ENCODE results near the gene TRAF3IP1.

DNA sequence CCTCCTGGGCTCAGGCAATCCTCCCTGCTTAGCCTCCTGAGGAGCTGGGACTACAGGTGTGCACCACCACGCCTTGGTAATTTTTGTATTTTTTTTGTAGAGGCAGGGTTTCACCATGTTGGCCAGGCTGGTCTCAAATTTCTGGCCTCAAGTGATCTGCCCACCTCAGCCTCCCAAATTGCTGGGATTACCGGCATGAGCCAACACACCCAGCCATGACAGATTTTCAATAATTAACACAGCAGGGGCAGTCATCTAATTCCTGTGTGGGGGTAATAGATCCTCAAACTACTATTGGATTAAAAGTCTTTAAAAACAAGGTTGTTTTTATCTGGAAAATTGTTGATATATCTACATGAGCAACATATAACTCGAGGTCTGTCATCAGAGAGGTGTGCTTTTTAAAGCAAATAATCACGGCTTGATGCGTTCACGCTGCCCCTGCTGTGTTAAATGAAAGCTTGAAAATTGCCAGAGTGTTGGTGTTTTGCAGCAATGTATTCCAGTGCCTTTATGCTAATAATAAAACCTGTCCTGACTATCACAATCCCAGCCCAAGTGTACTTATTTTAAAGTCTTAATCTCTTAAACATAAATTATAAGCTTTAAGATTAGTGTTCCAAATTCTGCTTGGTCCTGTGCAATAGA lies 70.8 kb downstream of the TRAF3IP1 start:
- TF ChIP-seq, protein P1, sequence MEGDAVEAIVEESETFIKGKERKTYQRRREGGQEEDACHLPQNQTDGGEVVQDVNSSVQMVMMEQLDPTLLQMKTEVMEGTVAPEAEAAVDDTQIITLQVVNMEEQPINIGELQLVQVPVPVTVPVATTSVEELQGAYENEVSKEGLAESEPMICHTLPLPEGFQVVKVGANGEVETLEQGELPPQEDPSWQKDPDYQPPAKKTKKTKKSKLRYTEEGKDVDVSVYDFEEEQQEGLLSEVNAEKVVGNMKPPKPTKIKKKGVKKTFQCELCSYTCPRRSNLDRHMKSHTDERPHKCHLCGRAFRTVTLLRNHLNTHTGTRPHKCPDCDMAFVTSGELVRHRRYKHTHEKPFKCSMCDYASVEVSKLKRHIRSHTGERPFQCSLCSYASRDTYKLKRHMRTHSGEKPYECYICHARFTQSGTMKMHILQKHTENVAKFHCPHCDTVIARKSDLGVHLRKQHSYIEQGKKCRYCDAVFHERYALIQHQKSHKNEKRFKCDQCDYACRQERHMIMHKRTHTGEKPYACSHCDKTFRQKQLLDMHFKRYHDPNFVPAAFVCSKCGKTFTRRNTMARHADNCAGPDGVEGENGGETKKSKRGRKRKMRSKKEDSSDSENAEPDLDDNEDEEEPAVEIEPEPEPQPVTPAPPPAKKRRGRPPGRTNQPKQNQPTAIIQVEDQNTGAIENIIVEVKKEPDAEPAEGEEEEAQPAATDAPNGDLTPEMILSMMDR (IDR thresholded peaks at IDR 0.05): no peak
- TF ChIP-seq EZH2phosphoT487 (IDR thresholded peaks at IDR 0.05): no peak
